ENCODE data around the gene DMBT1. TPM values are rescaled to one million over a fixed set of nuclear protein-coding genes. Genes with fewer than 3 reads are reported as not detected.

DMBT1 gene
- total RNA-seq, 1 experiment from 2014 or later, result 4.6 TPM

DNA sequence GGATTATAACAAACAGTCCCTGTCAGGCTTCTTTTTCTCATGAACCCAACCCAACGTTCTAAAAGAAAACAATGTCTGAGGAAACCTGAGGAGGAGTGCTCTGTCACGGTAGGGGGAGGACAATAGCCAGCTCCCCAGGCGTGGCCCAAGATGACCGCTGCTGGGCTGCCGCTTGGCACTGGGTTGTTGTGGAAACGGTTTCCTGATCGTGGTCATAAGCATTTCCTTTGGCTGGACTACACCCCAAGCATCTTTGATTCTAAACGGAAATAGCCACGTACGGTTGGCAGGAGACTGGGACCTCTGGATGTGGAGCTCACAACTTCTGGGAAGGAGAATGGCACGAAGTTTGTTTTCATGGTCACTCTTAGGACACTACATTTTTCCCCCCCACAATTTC lies 30.4 kb upstream of the DMBT1 start:
- peaks cover 16% of the 10 kb centered on the region for H3K4me1 Mint-ChIP-seq (ENCODE audit: low read depth, unreplicated experiment)
- H3K36me3 Mint-ChIP-seq (ENCODE audit: insufficient read depth, unreplicated experiment), result no peaks in the 10 kb centered on the region
- CTCF ChIA-PET, result interaction anchor here (0.6 kb wide), 1 partner anchor 545 kb away, joined by 3 read pairs; no protein-coding TSS in a partner anchor
- intact Hi-C loops (cut with micrococcal nuclease; ENCODE audit: unreplicated experiment), result no loop called here
- H3K27ac Mint-ChIP-seq (ENCODE audit: unreplicated experiment), result no peak overlapping the region
- no peak overlapping the region for H3K4me3 Mint-ChIP-seq (ENCODE audit: low read depth, unreplicated experiment)
- no TSS peak for BruUV-seq (replicated peaks)
- no peaks in the 10 kb centered on the region for H3K9me3 Mint-ChIP-seq (ENCODE audit: low read depth, unreplicated experiment)
- H3K27me3 Mint-ChIP-seq (ENCODE audit: unreplicated experiment), result peaks cover 5% of the 10 kb centered on the region
- no peak for DNase-seq
- TF ChIP-seq, protein P1, sequence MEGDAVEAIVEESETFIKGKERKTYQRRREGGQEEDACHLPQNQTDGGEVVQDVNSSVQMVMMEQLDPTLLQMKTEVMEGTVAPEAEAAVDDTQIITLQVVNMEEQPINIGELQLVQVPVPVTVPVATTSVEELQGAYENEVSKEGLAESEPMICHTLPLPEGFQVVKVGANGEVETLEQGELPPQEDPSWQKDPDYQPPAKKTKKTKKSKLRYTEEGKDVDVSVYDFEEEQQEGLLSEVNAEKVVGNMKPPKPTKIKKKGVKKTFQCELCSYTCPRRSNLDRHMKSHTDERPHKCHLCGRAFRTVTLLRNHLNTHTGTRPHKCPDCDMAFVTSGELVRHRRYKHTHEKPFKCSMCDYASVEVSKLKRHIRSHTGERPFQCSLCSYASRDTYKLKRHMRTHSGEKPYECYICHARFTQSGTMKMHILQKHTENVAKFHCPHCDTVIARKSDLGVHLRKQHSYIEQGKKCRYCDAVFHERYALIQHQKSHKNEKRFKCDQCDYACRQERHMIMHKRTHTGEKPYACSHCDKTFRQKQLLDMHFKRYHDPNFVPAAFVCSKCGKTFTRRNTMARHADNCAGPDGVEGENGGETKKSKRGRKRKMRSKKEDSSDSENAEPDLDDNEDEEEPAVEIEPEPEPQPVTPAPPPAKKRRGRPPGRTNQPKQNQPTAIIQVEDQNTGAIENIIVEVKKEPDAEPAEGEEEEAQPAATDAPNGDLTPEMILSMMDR (IDR thresholded peaks at IDR 0.05; ENCODE audit: unreplicated experiment), result no peak

DNA sequence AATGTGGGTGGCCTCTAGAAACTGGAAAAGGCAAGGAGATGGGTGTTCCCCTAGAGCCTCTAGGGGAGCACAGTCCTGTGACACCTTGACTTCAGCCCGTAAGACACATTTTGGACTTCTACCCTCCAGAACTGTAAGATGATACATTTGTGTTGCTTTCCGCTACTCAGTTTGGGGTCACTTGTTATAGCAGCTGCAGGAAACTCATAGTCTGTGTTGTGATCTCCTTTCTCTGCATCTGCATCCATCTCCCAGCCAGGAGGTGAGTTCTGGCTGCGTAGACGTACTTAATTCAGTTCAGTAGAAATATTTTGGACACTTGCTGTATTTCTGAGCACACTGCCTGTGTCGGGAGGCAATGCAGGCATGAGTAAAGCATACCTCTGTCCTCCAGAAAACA lies 29.3 kb upstream of the DMBT1 start:
- H3K9me3 Mint-ChIP-seq (ENCODE audit: low read depth, unreplicated experiment), result no peaks in the 10 kb centered on the region
- no peak overlapping the region for H3K27ac Mint-ChIP-seq (ENCODE audit: unreplicated experiment)
- BruUV-seq (replicated peaks), result no TSS peak
- no peaks in the 10 kb centered on the region for H3K36me3 Mint-ChIP-seq (ENCODE audit: insufficient read depth, unreplicated experiment)
- H3K4me1 Mint-ChIP-seq (ENCODE audit: low read depth, unreplicated experiment), result peaks cover 16% of the 10 kb centered on the region
- intact Hi-C loops (cut with micrococcal nuclease; ENCODE audit: unreplicated experiment), result no loop called here
- TF ChIP-seq, protein P1 (IDR thresholded peaks at IDR 0.05; ENCODE audit: unreplicated experiment), result no peak
- CTCF ChIA-PET, result interaction anchor here (1.0 kb wide), 1 partner anchor 34 kb away, joined by 3 read pairs; no protein-coding TSS in a partner anchor
- DNase-seq, result no peak
- H3K4me3 Mint-ChIP-seq (ENCODE audit: low read depth, unreplicated experiment), result no peak overlapping the region
- H3K27me3 Mint-ChIP-seq (ENCODE audit: unreplicated experiment), result no peaks in the 10 kb centered on the region

DNA sequence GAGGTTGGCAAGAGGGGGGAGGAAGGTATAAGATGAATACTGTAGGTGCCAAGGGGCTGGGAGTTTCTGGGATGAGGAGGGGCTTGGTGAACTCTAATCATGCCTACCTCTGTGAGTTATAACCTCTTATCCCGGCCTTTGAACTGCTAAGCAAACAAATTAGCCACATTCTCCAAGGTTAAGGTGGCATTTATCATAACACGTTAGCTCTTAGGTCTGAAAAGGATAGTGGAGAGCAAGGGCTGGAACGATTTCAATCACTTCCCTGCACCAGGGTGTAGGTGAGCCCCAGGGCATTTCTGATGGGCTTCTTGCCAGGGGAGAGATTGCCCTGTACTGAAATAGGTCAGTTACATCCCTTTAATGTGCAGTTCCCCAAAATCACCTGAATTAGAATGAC lies 28.6 kb upstream of the DMBT1 start:
- H3K4me1 Mint-ChIP-seq (ENCODE audit: low read depth, unreplicated experiment), result peaks cover 16% of the 10 kb centered on the region
- H3K36me3 Mint-ChIP-seq (ENCODE audit: insufficient read depth, unreplicated experiment), result no peaks in the 10 kb centered on the region
- DNase-seq, result peak; percentile 49
- H3K27ac Mint-ChIP-seq (ENCODE audit: unreplicated experiment), result no peak overlapping the region
- no peaks in the 10 kb centered on the region for H3K9me3 Mint-ChIP-seq (ENCODE audit: low read depth, unreplicated experiment)
- TF ChIP-seq, protein P1 (IDR thresholded peaks at IDR 0.05; ENCODE audit: unreplicated experiment), result no peak
- H3K27me3 Mint-ChIP-seq (ENCODE audit: unreplicated experiment), result no peaks in the 10 kb centered on the region
- CTCF ChIA-PET, result interaction anchor here (1.0 kb wide), 1 partner anchor 33 kb away, joined by 3 read pairs; no protein-coding TSS in a partner anchor
- no TSS peak for BruUV-seq (replicated peaks)
- intact Hi-C loops (cut with micrococcal nuclease; ENCODE audit: unreplicated experiment), result no loop called here
- H3K4me3 Mint-ChIP-seq (ENCODE audit: low read depth, unreplicated experiment), result no peak overlapping the region

DNA sequence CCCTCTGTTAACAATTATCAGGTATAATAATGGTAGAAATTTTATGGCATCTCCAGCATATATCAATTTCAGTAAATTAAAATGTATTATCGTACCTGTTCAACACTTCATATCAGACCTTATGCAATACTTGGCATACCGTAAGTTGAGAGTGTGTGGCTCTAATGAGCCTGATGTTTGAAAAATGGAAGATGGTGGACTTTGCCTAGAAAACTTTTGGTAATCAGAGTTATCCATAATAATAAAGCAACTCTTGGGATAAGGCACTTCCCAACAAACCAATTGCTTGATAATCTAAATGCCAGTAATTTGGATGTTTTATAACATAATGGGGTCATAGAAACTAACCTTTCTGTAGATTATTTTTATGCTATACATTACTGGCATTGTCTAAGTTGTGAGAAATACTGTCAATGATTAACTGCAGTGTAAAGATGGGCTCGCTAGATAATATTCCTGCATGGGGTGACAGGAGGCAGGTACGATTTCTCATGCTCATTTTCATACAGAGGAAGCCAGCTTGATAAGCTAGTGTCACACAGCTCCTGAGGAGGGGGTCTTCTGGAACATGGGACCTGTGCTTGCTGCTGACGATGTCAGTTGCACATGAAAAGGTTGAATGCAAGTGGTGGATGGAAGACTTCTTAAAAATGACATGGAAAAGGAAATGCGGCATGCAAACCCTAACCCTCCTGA lies 27.8 kb upstream of the DMBT1 start:
- Mint-ChIP-seq H3K9me3 (ENCODE audit: low read depth, unreplicated experiment) (no peaks in the 10 kb centered on the region), H3K36me3 (ENCODE audit: insufficient read depth, unreplicated experiment) (no peaks in the 10 kb centered on the region), H3K27ac (ENCODE audit: unreplicated experiment) (no peak overlapping the region), H3K4me1 (ENCODE audit: low read depth, unreplicated experiment) (peaks cover 16% of the 10 kb centered on the region), H3K4me3 (ENCODE audit: low read depth, unreplicated experiment) (no peak overlapping the region), H3K27me3 (ENCODE audit: unreplicated experiment) (no peaks in the 10 kb centered on the region)
- no peak for DNase-seq
- TF ChIP-seq, protein P1 (IDR thresholded peaks at IDR 0.05; ENCODE audit: unreplicated experiment), result no peak
- no TSS peak for BruUV-seq (replicated peaks)
- CTCF ChIA-PET, result interaction anchor here (1.0 kb wide), 1 partner anchor 33 kb away, joined by 3 read pairs; no protein-coding TSS in a partner anchor
- intact Hi-C loops (cut with micrococcal nuclease; ENCODE audit: unreplicated experiment), result no loop called here

All from Calu3 (cell line).